K562 (cell line): ENCODE results near the gene LRRK1. TPM values are rescaled to one million over a fixed set of nuclear protein-coding genes. Genes with fewer than 3 reads are reported as not detected.

ENCODE experiments used
- ATAC-seq: fragments of 200-7000 bp; cut with Tn5 transposase; 3 replicates; pipeline ENCODE4 v1.9.1; 2020; ENCODE audit warnings: moderate library complexity
- BruUV-seq: library from RNA; stranded (reverse); fragments of 400-500 nt; replicated peaks from 2 replicates; lab custom pipeline; 2021; lab: Mats Ljungman, UMichigan
- CTCF ChIA-PET: fragments of 300-600 bp; formaldehyde crosslinking; extraction: SDS; loops from one replicate; lab custom pipeline; 2021; ENCODE audit warnings: low intra/inter-chr PET ratio; lab: Yijun Ruan, JAX
- POLR2A ChIA-PET: fragments of 300-600, 350-650 bp; sonication (Branson Sonifier 250); formaldehyde crosslinking; extraction: SDS; loops from one replicate; lab custom pipeline; 2021; ENCODE audit warnings: antibody characterized with exemption, inconsistent platforms; lab: Yijun Ruan, JAX
- DNase-seq, 4 experiments: peaks; one replicate each; pipeline versions ENCODE4 v3.0.0 to v3.0.0-alpha.2; 2011 to 2018; ENCODE audit warnings: low spot score in 3 of 4, mixed read lengths in 3 of 4; ENCODE audit errors: extremely low read depth in 1 of 4
- FAIRE-seq: peaks from 2 replicates; lab custom pipeline; 2011; peaks lifted over from hg19 to GRCh38; lab: Jason Lieb, UNC
- H2AFZ ChIP-seq: 2 replicates; pipeline ENCODE4 v1.6.0; 2011; ENCODE audit warnings: low read depth, low read length, control low read depth, inconsistent platforms
- H3K27ac ChIP-seq: fragments of 200-600 bp; 3 replicates; pipeline ENCODE4 v1.8.0; 2011; ENCODE audit warnings: low read depth, mild to moderate bottlenecking, control low read depth, inconsistent platforms, low read length, moderate library complexity, mixed read lengths; ENCODE audit errors: extremely low read depth
- H3K27me3 ChIP-seq, 2 experiments: fragments of 300-600 bp in 1 of 2; 2 replicates in 1 of 2; 3 replicates in 1 of 2; pipeline versions ENCODE4 v1.6.0 to v1.8.0; 2011; ENCODE audit warnings: inconsistent platforms in 2 of 2, low read length in 2 of 2, mild to moderate bottlenecking in 1 of 2, mixed read lengths in 1 of 2, moderate library complexity in 1 of 2; ENCODE audit not compliant: control insufficient read depth in 2 of 2, insufficient read depth in 2 of 2
- H3K36me3 ChIP-seq: fragments of 300-600 bp; 3 replicates; pipeline ENCODE4 v1.8.0; 2011; ENCODE audit warnings: mild to moderate bottlenecking, low read length, inconsistent platforms; ENCODE audit not compliant: control insufficient read depth, insufficient read depth
- H3K4me1 ChIP-seq, 2 experiments: fragments of 200-600 bp in 1 of 2; replicated peaks in 1 of 2; 2 replicates in 1 of 2; 3 replicates in 1 of 2; pipeline versions ENCODE4 v1.5.1 to v1.8.0; 2011; ENCODE audit warnings: inconsistent platforms in 2 of 2, low read length in 2 of 2, mild to moderate bottlenecking in 1 of 2, mixed read lengths in 1 of 2, moderate library complexity in 1 of 2; ENCODE audit not compliant: control insufficient read depth in 2 of 2, insufficient read depth in 2 of 2
- H3K4me2 ChIP-seq: 2 replicates; pipeline ENCODE4 v1.6.1; 2011; ENCODE audit warnings: low read length, control low read depth, inconsistent platforms, mixed read lengths; ENCODE audit not compliant: insufficient read depth
- H3K4me3 ChIP-seq: fragments of 200-600 bp; sonication (generic), shearing (Covaris generic); 2 replicates; pipeline ENCODE4 v1.5.1; 2016; ENCODE audit warnings: control low read depth, inconsistent platforms
- H3K79me2 ChIP-seq: fragments of 200-600 bp; 3 replicates; pipeline ENCODE4 v1.8.0; 2011; ENCODE audit warnings: low read length, inconsistent platforms; ENCODE audit not compliant: control insufficient read depth, insufficient read depth
- H3K9ac ChIP-seq, 2 experiments: 2 replicates each; pipeline versions ENCODE4 v1.6.0 to v1.6.1; 2011; ENCODE audit warnings: low read depth in 2 of 2, low read length in 2 of 2, control low read depth in 1 of 2, inconsistent platforms in 1 of 2, mild to moderate bottlenecking in 1 of 2, mixed read lengths in 1 of 2; ENCODE audit not compliant: insufficient read depth in 1 of 2
- H3K9me1 ChIP-seq: one replicate; pipeline ENCODE4 v1.6.0; 2011; ENCODE audit warnings: inconsistent platforms, mild to moderate bottlenecking, low read length, moderate library complexity; ENCODE audit not compliant: control insufficient read depth, insufficient read depth
- H3K9me3 ChIP-seq: replicated peaks from 2 replicates; pipeline ENCODE4 v1.5.1; 2011; ENCODE audit warnings: low read depth, low read length, inconsistent platforms; ENCODE audit not compliant: control insufficient read depth, insufficient read depth
- H4K20me1 ChIP-seq: replicated peaks from 2 replicates; pipeline ENCODE4 v1.6.1; 2011; ENCODE audit warnings: low read length, inconsistent platforms, mixed read lengths; ENCODE audit not compliant: control insufficient read depth, insufficient read depth
- CHD4 ChIP-seq: fragments of 200-600 bp; sonication (generic); IDR thresholded peaks from 3 replicates; pipeline ENCODE4 v1.6.1; 2012; ENCODE audit warnings: low read depth, mild to moderate bottlenecking, mixed read lengths, low read length, inconsistent platforms; ENCODE audit not compliant: insufficient read depth, insufficient replicate concordance, poor library complexity, severe bottlenecking
- KDM1A ChIP-seq, 2 experiments: fragments of 450-650 bp; IDR thresholded peaks; 2 replicates each; pipeline ENCODE4 v1.6.1; 2016; ENCODE audit warnings: mild to moderate bottlenecking in 2 of 2
- KDM4B ChIP-seq, 2 experiments: fragments of 450-650 bp in 1 of 2; sonication (generic) in 1 of 2; IDR thresholded peaks; 2 replicates each; pipeline ENCODE4 v1.6.1; 2016 to 2017; ENCODE audit warnings: borderline replicate concordance in 2 of 2, antibody characterized with exemption in 1 of 2, low read depth in 1 of 2, mild to moderate bottlenecking in 1 of 2
- KLF16 ChIP-seq: IDR thresholded peaks from 2 replicates; pipeline ENCODE4 v1.6.1; 2016; ENCODE audit warnings: antibody characterized with exemption
- SPI1 ChIP-seq: IDR thresholded peaks from 2 replicates; pipeline ENCODE4 v1.6.1; 2011; ENCODE audit warnings: low read depth, low read length, control low read depth, borderline replicate concordance
- WGBS: fragments of 100-300 bp; shearing (Covaris generic); methylation state at CpG from one replicate; pipeline ENCODE4 v1.1.6; 2016; ENCODE audit warnings: low coverage, mixed read lengths; ENCODE audit not compliant: insufficient coverage; ENCODE audit errors: missing lambda C conversion rate; 5-methylcytosine and 5-hydroxymethylcytosine counted together
- in situ Hi-C: fragments of 300-500 bp; cut with MboI; formaldehyde crosslinking; loops from 4 replicates; pipeline ENCODE4 v1.15.0; 2018; ENCODE audit warnings: inconsistent platforms, mixed read lengths
- intact Hi-C: fragments of 100-400 bp; cut with micrococcal nuclease; formaldehyde crosslinking; loops from 2 replicates; pipeline ENCODE4 v1.14.2; 2022
- polyA plus RNA-seq, 8 experiments: library from polyadenylated mRNA; depleted of rRNA in 4 of 8; stranded (reverse) in 5 of 8; unstranded in 3 of 8; fragments of >200 nt; fragmentation: Nextera tagmentation in 2 of 8; fragmentation: Illumina TruSeq in 1 of 8; extraction: Ambion mirVana in 2 of 8; extraction: Trizol in 1 of 8; gene quantifications; 2 replicates each; pipeline versions ENCODE4 v1.2.1 to v1.2.3, GENCODE V29; 2011 to 2014; ENCODE audit warnings: inconsistent platforms in 1 of 8, missing spikeins in 1 of 8
- total RNA-seq, 7 experiments: library from RNA; depleted of rRNA in 6 of 7; stranded (reverse); fragments of >200 nt in 6 of 7; fragmentation: Illumina TruSeq in 2 of 7; extraction: Trizol in 2 of 7; gene quantifications; 2 replicates each; pipeline versions ENCODE4 v1.2.1 to v1.2.3, GENCODE V29; 2011 to 2021; ENCODE audit warnings: low replicate concordance in 1 of 7

Gene LRRK1
- total and polyA plus RNA-seq, 9 of the 15 experiments (the other 6 are each of a cell fraction or from before 2014, with no cell fraction given): 0.01 to 1.5 (median 0.11) TPM

- CTCF ChIA-PET: no interaction called here
- intact Hi-C loops: no loop called here
- BruUV-seq: no TSS peak
- FAIRE-seq: no peak
- H3K36me3 ChIP-seq: no peaks in the 10 kb centered on the region
- H2AFZ ChIP-seq: no peak overlapping the region
- no peaks in the 10 kb centered on the region for H3K9me1 ChIP-seq
- no peak for DNase-seq
- no peak overlapping the region for H3K4me2 ChIP-seq
- no peaks in the 10 kb centered on the region for H3K9me3 ChIP-seq
- H3K9ac ChIP-seq: no peak overlapping the region
- H4K20me1 ChIP-seq: no peaks in the 10 kb centered on the region
- WGBS: 14% methylated on average over 13 of the region's 16 CpGs
- H3K27me3 ChIP-seq: peaks cover 16 to 45% of the 10 kb centered on the region in 2 experiments; a peak in 4 of 5 replicates
- H3K4me1 ChIP-seq: peaks cover 0 to 10% of the 10 kb centered on the region in 2 experiments; a peak in 3 of 5 replicates
- H3K27ac ChIP-seq: no peak overlapping the region
- no peaks in the 10 kb centered on the region for H3K79me2 ChIP-seq
- POLR2A ChIA-PET: no interaction called here
- no peak overlapping the region for H3K4me3 ChIP-seq
- ATAC-seq: no peak
- TF ChIP-seq KDM4B (IDR thresholded peaks at IDR 0.05; ENCODE audit: borderline replicate concordance in 2 of 2, low read depth in 1 of 2): no peak
- TF ChIP-seq CHD4: no peak
- no peak for TF ChIP-seq KLF16
- in situ Hi-C loops: loop anchor here (5.0 kb wide), 1 partner anchor 636 kb away; no protein-coding TSS in a partner anchor
Measured at GRCh38 chr15:101078669-101079323, 159.6 kb downstream of the LRRK1 start.

DNA sequence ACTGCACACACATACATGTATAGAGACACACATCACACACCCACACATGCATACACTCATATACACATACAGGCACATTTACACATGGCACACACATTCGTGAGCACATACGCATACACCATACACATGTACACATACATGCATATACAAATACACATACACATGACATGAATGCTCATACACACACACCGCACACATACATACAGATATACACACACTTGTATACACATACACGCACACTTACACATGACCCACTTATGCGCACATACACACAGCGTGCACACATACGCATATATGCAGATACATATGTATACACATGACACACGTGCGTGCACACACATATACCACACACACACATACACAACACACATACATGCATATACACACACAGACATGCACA lies 162.7 kb downstream of the LRRK1 start:
- intact Hi-C loops (no loop called here), in situ Hi-C loops (no loop called here)
- no peaks in the 10 kb centered on the region for H4K20me1 ChIP-seq
- no peak for ATAC-seq
- H3K27me3 ChIP-seq: peaks cover 16 to 45% of the 10 kb centered on the region in 2 experiments; a peak in 4 of 5 replicates
- no peak overlapping the region for H3K27ac ChIP-seq
- H3K9me3 ChIP-seq: no peaks in the 10 kb centered on the region
- no peaks in the 10 kb centered on the region for H3K36me3 ChIP-seq
- H3K4me2 ChIP-seq: no peak overlapping the region
- whole genome bisulfite sequencing: 72% methylated on average over 9 of the region's 9 CpGs
- peaks cover 2 to 28% of the 10 kb centered on the region in 2 experiments; a peak in 3 of 5 replicates for H3K4me1 ChIP-seq
- no peaks in the 10 kb centered on the region for H3K79me2 ChIP-seq
- CTCF ChIA-PET: no interaction called here
- FAIRE-seq: no peak
- POLR2A ChIA-PET: no interaction called here
- H3K9ac ChIP-seq: no peak overlapping the region
- TF ChIP-seq SPI1 (no peak), KDM1A (IDR thresholded peaks at IDR 0.05) (peak in 1 of 2 experiments; percentile 60; a peak in 1 of 4 replicates)
- H3K4me3 ChIP-seq: no peak overlapping the region
- no peaks in the 10 kb centered on the region for H3K9me1 ChIP-seq
- no peak for DNase-seq
- no TSS peak for BruUV-seq
- no peak overlapping the region for H2AFZ ChIP-seq
